GM23338 (cell line): ENCODE data around the gene NEURL3. TPM values are rescaled to one million over a fixed set of nuclear protein-coding genes. Genes with fewer than 3 reads are reported as not detected.

Experiments
- ATAC-seq: fragments of 200-7000 bp; cut with Tn5 transposase; 3 replicates; pipeline ENCODE4 v1.9.1; 2020
- DNase-seq: peaks from one replicate; pipeline ENCODE4 v3.0.0-alpha.2; 2015; ENCODE audit warnings: low spot score
- H2AFZ ChIP-seq: fragments of 200-600 bp; sonication (generic); 2 replicates; pipeline ENCODE4 v1.8.0; 2016; ENCODE audit warnings: antibody characterized with exemption, mild to moderate bottlenecking, moderate library complexity
- H3F3A ChIP-seq: fragments of 200-600 bp; sonication (generic); replicated peaks from 2 replicates; pipeline ENCODE4 v1.8.0; 2017; ENCODE audit warnings: antibody characterized with exemption, mixed run types, low read depth
- H3K27ac ChIP-seq: fragments of 200-600 bp; sonication (generic); 2 replicates; pipeline ENCODE4 v1.6.1; 2016; ENCODE audit warnings: low read depth
- H3K27me3 ChIP-seq: fragments of 200-600 bp; sonication (generic); 2 replicates; pipeline ENCODE4 v1.8.0; 2016; ENCODE audit warnings: mild to moderate bottlenecking, mixed run types, moderate library complexity; ENCODE audit not compliant: insufficient read depth
- H3K36me3 ChIP-seq: fragments of 200-600 bp; sonication (generic); 2 replicates; pipeline ENCODE4 v1.8.0; 2016; ENCODE audit warnings: mild to moderate bottlenecking; ENCODE audit not compliant: insufficient read depth
- H3K4me1 ChIP-seq: fragments of 200-600 bp; sonication (generic); 2 replicates; pipeline ENCODE4 v1.8.0; 2016; ENCODE audit warnings: mild to moderate bottlenecking, moderate library complexity; ENCODE audit not compliant: insufficient read depth
- H3K4me2 ChIP-seq: fragments of 200-600 bp; sonication (generic); 2 replicates; pipeline ENCODE4 v1.7.1; 2017; ENCODE audit warnings: mixed run types
- H3K4me3 ChIP-seq: fragments of 200-600 bp; sonication (generic); 2 replicates; pipeline ENCODE4 v1.6.1; 2016; ENCODE audit warnings: mixed run types
- H3K79me2 ChIP-seq: fragments of 200-600 bp; sonication (generic); replicated peaks from 2 replicates; pipeline ENCODE4 v1.8.0; 2017; ENCODE audit warnings: mild to moderate bottlenecking; ENCODE audit not compliant: insufficient read depth
- H3K9me2 ChIP-seq: fragments of 200-600 bp; sonication (generic); 2 replicates; pipeline ENCODE4 v1.8.0; 2017; ENCODE audit not compliant: insufficient read depth
- H4K20me1 ChIP-seq: fragments of 200-600 bp; sonication (generic); replicated peaks from 2 replicates; pipeline ENCODE4 v1.8.0; 2017; ENCODE audit warnings: mild to moderate bottlenecking; ENCODE audit not compliant: insufficient read depth
- H3K27ac Mint-ChIP-seq: 2 replicates; pipeline ENCODE4 v1.8.0; 2020; ENCODE audit warnings: inconsistent platforms, mild to moderate bottlenecking, moderate library complexity, mixed read lengths
- H3K27me3 Mint-ChIP-seq: 3 replicates; pipeline ENCODE4 v1.8.0; 2022; ENCODE audit warnings: low read depth, mild to moderate bottlenecking, moderate library complexity, mixed read lengths, inconsistent platforms; ENCODE audit not compliant: insufficient read depth, poor library complexity
- H3K36me3 Mint-ChIP-seq: 3 replicates; pipeline ENCODE4 v1.8.0; 2021; ENCODE audit warnings: low read depth, mild to moderate bottlenecking, inconsistent platforms, moderate library complexity, mixed read lengths
- H3K4me1 Mint-ChIP-seq: 3 replicates; pipeline ENCODE4 v1.8.0; 2020; ENCODE audit warnings: mild to moderate bottlenecking, inconsistent platforms, mixed read lengths
- H3K4me3 Mint-ChIP-seq: 3 replicates; pipeline ENCODE4 v1.8.0; 2021; ENCODE audit warnings: moderate library complexity, mild to moderate bottlenecking, inconsistent platforms, mixed read lengths
- H3K9me3 Mint-ChIP-seq: 3 replicates; pipeline ENCODE4 v1.8.0; 2020; ENCODE audit warnings: moderate library complexity, mild to moderate bottlenecking, inconsistent platforms, mixed read lengths
- CREB1 ChIP-seq: fragments of 250-450 bp; sonication (Bioruptor Pico); IDR thresholded peaks from 2 replicates; pipeline ENCODE4 v1.5.0; 2020; ENCODE audit warnings: low read depth, mild to moderate bottlenecking, moderate library complexity
- CTCF ChIP-seq, 2 experiments: fragments of 200-600 bp in 1 of 2; sonication (generic) in 1 of 2; conservative IDR thresholded peaks; 2 replicates each; pipeline versions ENCODE4 v1.5.1 to v1.6.1; 2016 to 2017; ENCODE audit warnings: antibody characterized with exemption in 2 of 2, low read depth in 2 of 2, mild to moderate bottlenecking in 2 of 2, moderate library complexity in 1 of 2
- POLR2AphosphoS5 ChIP-seq: IDR thresholded peaks from 2 replicates; pipeline ENCODE4 v1.6.1; 2016; ENCODE audit warnings: antibody characterized with exemption, low read depth
- REST ChIP-seq: IDR thresholded peaks from one replicate; pipeline ENCODE4 v1.6.1; 2018; ENCODE audit warnings: antibody characterized with exemption; ENCODE audit not compliant: unreplicated experiment
- STAT1 ChIP-seq: IDR thresholded peaks from one replicate; pipeline ENCODE4 v1.6.1; 2016; ENCODE audit warnings: antibody characterized with exemption; ENCODE audit not compliant: unreplicated experiment
- ZNF462 ChIP-seq: fragments of 250-450 bp; sonication (Bioruptor Pico); IDR thresholded peaks from 2 replicates; pipeline ENCODE4 v1.5.0; 2020; ENCODE audit warnings: mild to moderate bottlenecking, moderate library complexity
- polyA plus RNA-seq: library from polyadenylated mRNA; unstranded; fragments of >200 nt; fragmentation: Nextera tagmentation; extraction: Ambion mirVana; gene quantifications from 2 replicates; pipeline ENCODE4 v1.2.1, GENCODE V29; 2016
- total RNA-seq: library from RNA; depleted of rRNA; stranded (reverse); fragments of >200 nt; shearing (Covaris generic); gene quantifications from 2 replicates; pipeline ENCODE4 v1.2.3, GENCODE V29; 2014

Gene NEURL3
- total and polyA plus RNA-seq, 2 experiments from 2014 or later, result 0.21 TPM; not detected in 1

- peak; percentile 73 for DNase-seq
Observed at GRCh38 chr2:96498021-96498431, 7.1 kb downstream of the NEURL3 start.

GRCh38 chr2:96495982-96496629 is 9.1 kb downstream of the NEURL3 start:
- Mint-ChIP-seq H3K9me3 (peaks cover 12% of the 10 kb centered on the region; the same call in 2 of the 3 replicates), H3K4me1 (peaks cover 9% of the 10 kb centered on the region), H3K36me3 (no peaks in the 10 kb centered on the region; the same call in 2 of the 3 replicates), H3K27me3 (peaks cover 14% of the 10 kb centered on the region), H3K27ac (no peak overlapping the region), H3K4me3 (no peak overlapping the region)
- no peak overlapping the region for H3K4me3 ChIP-seq
- no peak for DNase-seq
- no peak overlapping the region for H2AFZ ChIP-seq
- H3K27ac ChIP-seq, result no peak overlapping the region
- H3K36me3 ChIP-seq, result no peaks in the 10 kb centered on the region
- no peaks in the 10 kb centered on the region for H4K20me1 ChIP-seq
- no peak overlapping the region for H3K4me2 ChIP-seq
- no peak for ATAC-seq
- H3K4me1 ChIP-seq, result no peaks in the 10 kb centered on the region
- H3K79me2 ChIP-seq, result no peaks in the 10 kb centered on the region
- H3F3A ChIP-seq, result no peaks in the 10 kb centered on the region
- no peaks in the 10 kb centered on the region for H3K9me2 ChIP-seq
- peaks cover 5% of the 10 kb centered on the region; the same call in 1 of the 2 replicates for H3K27me3 ChIP-seq
- TF ChIP-seq STAT1 (no peak), ZNF462 (CRISPR knock-in tag) (no peak), POLR2AphosphoS5 (no peak), REST (no peak)

More at GRCh38 chr2:96498021-96498431, 7.1 kb downstream of the NEURL3 start:
- Histone ChIP-seq H3K79me2 (no peaks in the 10 kb centered on the region), H3K4me1 (no peaks in the 10 kb centered on the region), H2AFZ (peak overlapping the region; percentile 81), H3K36me3 (no peaks in the 10 kb centered on the region), H3K9me2 (no peaks in the 10 kb centered on the region), H3F3A (no peaks in the 10 kb centered on the region), H3K27ac (no peak overlapping the region), H4K20me1 (no peaks in the 10 kb centered on the region), H3K4me3 (no peak overlapping the region), H3K4me2 (no peak overlapping the region), H3K27me3 (peaks cover 5% of the 10 kb centered on the region; the same call in 1 of the 2 replicates)
- no peak overlapping the region for H3K4me3 Mint-ChIP-seq
- TF ChIP-seq CTCF (conservative IDR thresholded peaks at IDR 0.05; ENCODE audit: low read depth in 2 of 2) (peak; percentile 26 to 48; a peak in 3 of 4 replicates), CREB1 (CRISPR knock-in tag) (no peak)
- peaks cover 16% of the 10 kb centered on the region for H3K27me3 Mint-ChIP-seq
- no peak overlapping the region; the same call in 1 of the 2 replicates for H3K27ac Mint-ChIP-seq
- H3K9me3 Mint-ChIP-seq, result peaks cover 12% of the 10 kb centered on the region; the same call in 2 of the 3 replicates
- no peaks in the 10 kb centered on the region; the same call in 2 of the 3 replicates for H3K36me3 Mint-ChIP-seq
- ATAC-seq, result peak; percentile 86
- peaks cover 12% of the 10 kb centered on the region for H3K4me1 Mint-ChIP-seq
